T-helper 1 cell (primary cell): ENCODE results near the gene ORM1.

ENCODE experiments used
- DNase-seq, 5 donors: peaks; one replicate each; pipeline ENCODE4 v3.0.0-alpha.2; 2012 to 2020

ORM1 gene

GRCh38 chr9:114367366-114367765 is 44.5 kb downstream of the ORM1 start:
- DNase-seq, result no peak

DNA sequence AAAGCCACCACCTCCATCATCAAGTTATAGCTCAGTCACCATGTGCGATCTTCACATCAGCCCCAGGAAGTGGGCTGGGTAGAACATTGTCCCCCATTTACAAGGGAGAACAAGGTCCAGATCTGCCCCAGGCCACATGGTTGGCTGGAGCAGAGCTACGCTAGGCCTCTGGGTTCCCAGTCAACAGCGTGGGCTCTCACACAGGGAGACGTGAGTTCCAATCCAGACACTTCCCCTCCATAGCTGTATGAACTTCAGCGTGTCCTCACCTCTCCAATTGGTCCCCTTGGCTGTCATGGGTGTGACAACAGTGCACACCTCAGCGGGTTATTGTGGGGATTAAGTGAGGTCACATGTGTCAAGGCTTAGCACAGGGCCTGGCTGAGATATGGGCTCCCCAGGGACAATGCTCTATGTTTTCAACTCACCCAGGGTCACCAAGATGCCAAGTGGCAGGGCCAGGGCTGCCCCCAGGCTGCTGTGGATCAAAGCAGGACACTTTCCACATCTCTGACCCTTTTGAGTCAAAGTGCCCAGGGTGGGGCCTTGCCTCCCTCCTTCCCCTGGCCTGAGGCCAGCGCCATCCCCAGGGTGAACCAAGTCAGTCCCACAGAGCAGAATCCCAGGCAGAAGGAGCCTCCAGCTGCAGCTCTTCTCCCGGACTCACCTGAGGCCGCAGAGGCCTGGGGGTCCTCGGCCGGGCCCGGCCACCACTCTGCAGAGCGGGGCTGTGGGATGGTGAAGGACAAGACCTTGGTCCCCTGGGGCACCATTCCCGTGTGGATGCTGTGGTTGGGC is 45.1 kb downstream of the ORM1 start:
- DNase-seq, result no peak

GRCh38 chr9:114369216-114370130 is 46.6 kb downstream of the ORM1 start:
- DNase-seq, result no peak

DNA sequence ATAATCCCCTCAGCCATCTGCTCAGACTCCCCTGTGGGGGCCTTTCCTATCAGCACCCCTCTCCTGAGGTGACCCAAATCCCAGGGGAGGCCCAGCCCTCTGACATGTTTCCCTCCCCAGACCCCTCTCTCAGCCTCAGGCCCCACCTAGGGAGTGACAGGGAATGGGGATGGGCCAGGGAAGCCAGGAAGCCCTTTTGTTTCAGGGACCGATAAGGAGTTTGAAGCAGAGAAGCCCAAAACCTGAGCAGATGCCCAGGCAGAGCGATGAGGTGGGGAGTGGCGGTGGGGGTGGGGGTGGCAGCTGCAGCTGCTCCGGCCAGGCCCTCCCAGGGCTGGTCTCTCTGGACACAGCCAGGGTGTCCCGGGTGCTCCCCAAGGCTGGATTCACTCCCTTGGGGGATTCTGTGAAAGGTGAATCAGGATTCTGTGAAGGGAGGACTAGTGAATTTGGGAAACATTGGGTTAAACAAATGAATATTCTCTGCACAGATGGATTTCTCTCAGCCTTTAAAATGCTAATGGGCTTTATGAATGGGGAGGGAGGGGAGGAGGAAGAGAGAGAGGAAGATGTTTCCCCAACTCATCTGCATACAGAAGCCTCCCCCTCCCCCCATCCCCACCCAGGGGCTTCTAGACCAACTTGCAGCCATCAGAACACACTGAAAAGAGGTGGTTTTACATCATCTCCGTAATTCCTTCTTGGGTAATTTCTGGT is 47.5 kb downstream of the ORM1 start:
- no peak for DNase-seq

DNA sequence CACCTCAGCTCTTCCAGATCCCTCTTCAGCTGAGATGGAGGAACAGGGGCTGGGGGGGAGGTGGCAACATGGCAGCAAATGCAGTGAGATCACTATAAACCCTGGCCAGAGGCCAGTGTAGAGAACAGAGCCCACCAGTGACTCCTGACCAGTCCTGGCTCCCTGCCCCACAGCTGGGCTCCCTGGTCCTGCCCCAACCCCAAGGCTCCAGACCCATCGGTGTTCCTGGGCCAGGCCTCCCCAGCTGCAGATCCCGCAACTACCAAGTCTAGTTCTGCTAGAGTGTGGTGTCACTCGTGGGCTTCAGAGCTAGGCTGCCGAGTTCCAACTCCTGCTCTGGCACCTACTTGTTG is 48.0 kb downstream of the ORM1 start:
- no peak for DNase-seq

DNA sequence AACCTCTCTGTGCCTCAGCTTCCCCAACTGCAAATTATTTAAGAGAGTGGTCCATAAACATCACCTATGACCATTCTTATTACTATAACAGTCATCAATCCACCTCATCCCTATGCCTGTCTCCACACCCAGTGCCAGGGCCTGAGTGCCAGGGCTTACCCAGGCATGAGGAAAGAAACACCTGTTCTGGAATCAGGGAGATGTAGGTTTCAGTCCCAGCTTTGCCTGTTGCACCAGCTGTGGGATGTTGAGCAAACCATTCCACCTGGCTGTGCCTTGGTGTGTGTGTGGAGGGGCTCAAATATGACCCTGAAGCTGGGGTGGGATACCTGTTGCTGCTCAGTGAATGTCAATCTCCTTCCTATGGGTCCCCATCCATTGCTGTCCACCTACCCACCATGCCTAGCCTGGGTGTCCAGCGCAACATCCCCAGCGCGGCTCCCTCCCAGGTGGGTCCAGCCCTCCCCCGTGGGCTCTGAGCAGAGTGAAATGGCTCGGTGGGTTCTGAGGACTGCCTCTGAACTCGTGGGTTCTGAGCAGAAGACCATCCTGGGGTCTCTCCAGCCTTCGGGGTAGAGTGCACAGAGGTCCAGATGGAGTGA is 48.5 kb downstream of the ORM1 start:
- DNase-seq, result no peak

GRCh38 chr9:114371973-114372917 is 49.3 kb downstream of the ORM1 start:
- DNase-seq, result peak in 3 of 5 donors; percentile 31 to 84 (median 41)

DNA sequence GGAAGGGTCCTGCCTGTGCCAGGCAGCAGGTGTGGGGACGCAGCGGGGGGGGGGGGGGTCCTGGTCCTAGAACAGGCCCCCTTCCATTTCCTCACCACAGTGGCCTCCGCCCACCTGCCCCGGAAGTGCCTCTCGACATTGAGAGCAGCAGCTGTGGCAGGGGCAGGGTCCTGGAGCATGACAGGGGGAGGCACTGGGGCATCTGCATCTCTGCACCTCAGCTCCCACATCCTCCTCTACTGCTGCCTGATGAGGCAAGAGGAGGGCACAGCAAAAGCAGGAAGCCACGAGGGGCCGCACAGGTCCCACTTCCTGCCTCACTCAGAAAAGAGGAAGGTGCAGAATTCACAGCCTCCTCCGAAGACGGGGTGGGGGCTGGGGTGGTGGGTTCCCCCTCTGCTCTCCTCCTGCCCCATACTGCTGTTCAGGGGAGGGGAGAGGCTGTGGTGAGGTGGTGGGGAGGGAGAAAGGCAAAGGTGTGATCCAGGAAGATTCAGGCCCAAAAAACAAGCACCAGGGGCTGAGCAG is 50.1 kb downstream of the ORM1 start:
- peak; percentile 71 to 97 (median 77) for DNase-seq

- DNase-seq, result no peak
Measured at GRCh38 chr9:114373960-114374730, 51.2 kb downstream of the ORM1 start.

GRCh38 chr9:114374936-114375335 is 52.0 kb downstream of the ORM1 start:
- DNase-seq, result no peak

DNA sequence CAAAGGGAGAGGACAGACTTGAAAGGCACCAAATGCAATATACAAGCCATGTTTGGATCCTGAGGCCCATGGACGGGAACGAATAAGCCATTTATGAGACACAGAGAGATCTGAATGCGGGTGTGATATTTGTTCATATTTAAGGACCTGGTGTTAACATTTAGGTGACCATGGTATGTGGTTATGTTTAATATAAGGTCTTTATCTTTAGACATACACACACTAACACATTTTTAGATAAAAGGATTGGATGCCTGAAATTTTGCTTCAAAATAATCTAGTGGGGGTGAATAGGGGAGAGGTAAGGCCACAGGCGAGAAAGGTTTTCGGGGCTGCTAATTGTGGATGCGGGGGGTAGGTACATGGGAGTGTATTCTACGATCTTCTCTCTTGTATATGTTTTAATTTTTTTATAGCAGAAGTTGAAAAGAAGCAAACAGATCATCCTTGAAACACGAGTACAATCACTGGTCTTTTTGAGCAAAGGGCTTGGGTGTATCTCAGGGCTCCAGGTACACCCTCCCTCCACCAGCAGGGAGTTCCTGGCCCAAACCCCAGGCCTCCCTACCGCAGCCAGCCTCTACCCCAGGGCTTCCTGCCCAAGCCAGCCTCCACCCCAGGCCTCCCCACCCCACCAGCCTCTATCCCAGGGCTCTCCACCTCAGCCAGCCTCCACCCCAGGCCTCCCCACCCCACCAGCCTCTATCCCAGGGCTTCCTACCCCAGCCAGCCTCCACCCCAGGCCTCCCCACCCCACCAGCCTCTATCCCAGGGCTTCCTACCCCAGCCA is 52.7 kb downstream of the ORM1 start:
- peak in 1 of 5 donors; percentile 36 for DNase-seq
